HepG2 (cell line): Measurements from ENCODE around the gene CCND2. TPM values are rescaled to one million over a fixed set of nuclear protein-coding genes. Genes with fewer than 3 reads are reported as not detected.

Experiments
- ATAC-seq: fragments of 200-7000 bp; cut with Tn5 transposase; 3 replicates; pipeline ENCODE4 v1.9.1; 2020; ENCODE audit warnings: mild to moderate bottlenecking, moderate library complexity
- BruUV-seq: library from RNA; stranded (reverse); fragments of 400-500 nt; replicated peaks from 2 replicates; lab custom pipeline; 2021; lab: Mats Ljungman, UMichigan
- CTCF ChIA-PET: fragments of 300-600 bp; formaldehyde crosslinking; extraction: SDS; loops from one replicate; lab custom pipeline; 2021; ENCODE audit warnings: low total read pairs, inconsistent platforms, low intra/inter-chr PET ratio; lab: Yijun Ruan, JAX
- POLR2A ChIA-PET: fragments of 350-600 bp; sonication (Branson Sonifier 250); formaldehyde crosslinking; loops from one replicate; lab custom pipeline; 2020; ENCODE audit warnings: antibody characterized with exemption, inconsistent platforms; lab: Yijun Ruan, JAX
- DNase-seq: peaks from one replicate; pipeline ENCODE4 v3.0.0-alpha.2; 2015; ENCODE audit warnings: low spot score
- FAIRE-seq: peaks from 3 replicates; lab custom pipeline; 2011; peaks lifted over from hg19 to GRCh38; lab: Jason Lieb, UNC
- H2AFZ ChIP-seq: one replicate; pipeline ENCODE4 v1.6.1; 2011; ENCODE audit warnings: low read length, inconsistent platforms
- H3K27ac ChIP-seq: fragments of 300-600 bp; 3 replicates; pipeline ENCODE4 v1.8.0; 2011; ENCODE audit warnings: mixed run types, mild to moderate bottlenecking, mixed read lengths, low read length, inconsistent platforms; ENCODE audit not compliant: insufficient read depth; ENCODE audit errors: extremely low read length
- H3K27me3 ChIP-seq, 2 experiments: fragments of 200-600 bp in 1 of 2; 2 replicates in 1 of 2; 3 replicates in 1 of 2; pipeline versions ENCODE4 v1.6.0 to v1.8.0; 2011; ENCODE audit warnings: low read length in 2 of 2, mild to moderate bottlenecking in 2 of 2, moderate library complexity in 2 of 2, inconsistent platforms in 1 of 2; ENCODE audit not compliant: insufficient read depth in 2 of 2, control insufficient read depth in 1 of 2
- H3K36me3 ChIP-seq, 2 experiments: fragments of 200-600 bp in 1 of 2; replicated peaks in 1 of 2; 2 replicates in 1 of 2; 3 replicates in 1 of 2; pipeline versions ENCODE4 v1.5.1 to v1.8.0; 2011; ENCODE audit warnings: low read length in 2 of 2, inconsistent platforms in 1 of 2; ENCODE audit not compliant: insufficient read depth in 2 of 2, control insufficient read depth in 1 of 2
- H3K4me1 ChIP-seq: 2 replicates; pipeline ENCODE4 v1.5.1; 2012; ENCODE audit warnings: low read length, inconsistent platforms; ENCODE audit not compliant: insufficient read depth
- H3K4me2 ChIP-seq: 2 replicates; pipeline ENCODE4 v1.6.0; 2011; ENCODE audit warnings: low read depth, low read length, inconsistent platforms
- H3K4me3 ChIP-seq, 3 experiments: fragments of 200-600 bp in 1 of 3; sonication (generic), shearing (Covaris generic) in 1 of 3; replicated peaks in 1 of 3; 2 replicates each; pipeline ENCODE4 v1.5.1; 2011 to 2016; ENCODE audit warnings: low read length in 3 of 3, inconsistent platforms in 2 of 3, low read depth in 2 of 3, mild to moderate bottlenecking in 2 of 3, control low read depth in 1 of 3, mixed read lengths in 1 of 3; ENCODE audit not compliant: insufficient read depth in 1 of 3
- H3K79me2 ChIP-seq: one replicate; pipeline ENCODE4 v1.6.1; 2011; ENCODE audit warnings: low read length, inconsistent platforms; ENCODE audit not compliant: insufficient read depth
- H3K9ac ChIP-seq: 2 replicates; pipeline ENCODE4 v1.6.0; 2011; ENCODE audit warnings: mild to moderate bottlenecking, low read depth, low read length, inconsistent platforms; ENCODE audit not compliant: insufficient read depth
- H3K9me3 ChIP-seq: 2 replicates; pipeline ENCODE4 v1.5.1; 2012; ENCODE audit warnings: mild to moderate bottlenecking, low read length
- H4K20me1 ChIP-seq: 2 replicates; pipeline ENCODE4 v1.6.0; 2011; ENCODE audit warnings: inconsistent platforms, mild to moderate bottlenecking, low read length, moderate library complexity; ENCODE audit not compliant: insufficient read depth
- FOXA1 ChIP-seq, 2 experiments: fragments of 450-650 bp in 1 of 2; sonication (generic) in 1 of 2; formaldehyde crosslinking in 1 of 2; IDR thresholded peaks; 2 replicates each; pipeline versions ENCODE4 v1.4.0 to v1.6.1; 2016 to 2020; ENCODE audit warnings: missing genetic modification reagents in 1 of 2
- FOXO1 ChIP-seq: sonication (generic); formaldehyde crosslinking; IDR thresholded peaks from 2 replicates; pipeline ENCODE4 v1.4.0; 2020; ENCODE audit warnings: missing genetic modification reagents
- GATAD2A ChIP-seq: IDR thresholded peaks from 2 replicates; pipeline ENCODE4 v1.6.1; 2016
- HNRNPUL1 ChIP-seq: fragments of 200-400 bp; formaldehyde crosslinking; IDR thresholded peaks from 2 replicates; pipeline ENCODE4 v1.6.1; 2017; ENCODE audit warnings: low read depth, mild to moderate bottlenecking, low read length, moderate library complexity
- MED13 ChIP-seq: sonication (generic); formaldehyde crosslinking; IDR thresholded peaks from 2 replicates; pipeline ENCODE4 v1.5.0; 2020; ENCODE audit warnings: missing genetic modification reagents
- NCOA1 ChIP-seq: sonication (generic); formaldehyde crosslinking; IDR thresholded peaks from 2 replicates; pipeline ENCODE4 v1.9.0; 2021; ENCODE audit warnings: missing genetic modification reagents
- NFE2 ChIP-seq: sonication (generic); formaldehyde crosslinking; IDR thresholded peaks from 2 replicates; pipeline ENCODE4 v1.4.0; 2020; ENCODE audit warnings: missing genetic modification reagents
- SIX1 ChIP-seq: sonication (generic); formaldehyde crosslinking; IDR thresholded peaks from 2 replicates; pipeline ENCODE4 v1.4.0; 2020; ENCODE audit warnings: missing genetic modification reagents, borderline replicate concordance
- TCF12 ChIP-seq, 2 experiments: fragments of 450-650 bp in 1 of 2; sonication (generic) in 1 of 2; formaldehyde crosslinking in 1 of 2; IDR thresholded peaks; 2 replicates each; pipeline versions ENCODE4 v1.6.1 to v1.8.0; 2017 to 2022; ENCODE audit warnings: antibody characterized with exemption in 1 of 2, mild to moderate bottlenecking in 1 of 2, missing genetic modification reagents in 1 of 2, moderate library complexity in 1 of 2
- ZFP90 ChIP-seq: sonication (generic); formaldehyde crosslinking; IDR thresholded peaks from 2 replicates; pipeline ENCODE4 v1.8.0; 2022; ENCODE audit warnings: missing genetic modification reagents, mild to moderate bottlenecking, inconsistent platforms, borderline replicate concordance
- ZNF382 ChIP-seq: sonication (generic); formaldehyde crosslinking; IDR thresholded peaks from 2 replicates; pipeline ENCODE4 v1.5.0; 2020; ENCODE audit warnings: missing genetic modification reagents, mild to moderate bottlenecking, borderline replicate concordance
- ZNF598 ChIP-seq: sonication (generic); formaldehyde crosslinking; IDR thresholded peaks from 2 replicates; pipeline ENCODE4 v1.5.1; 2020; ENCODE audit warnings: mild to moderate bottlenecking, missing genetic modification reagents, borderline replicate concordance
- WGBS: methylation state at CpG from one replicate; pipeline ENCODE4 v1.1.6; 2017; ENCODE audit warnings: low lambda C conversion rate; 5-methylcytosine and 5-hydroxymethylcytosine counted together
- in situ Hi-C: cut with HindIII; loops from 2 replicates; pipeline ENCODE4 v1.10.0; 2017; ENCODE audit warnings: low pct_unique_long_range_greater_than_20kb; ENCODE audit not compliant: extremely low pct_ligation_motif_present
- intact Hi-C: fragments of 100-400 bp; cut with micrococcal nuclease; formaldehyde crosslinking; loops from one replicate; pipeline ENCODE4 v1.10.0; 2022; ENCODE audit not compliant: unreplicated experiment
- polyA plus RNA-seq, 8 experiments: library from polyadenylated mRNA; depleted of rRNA in 3 of 8; stranded (reverse) in 7 of 8; unstranded in 1 of 8; fragments of >200 nt; fragmentation: Illumina TruSeq in 4 of 8; extraction: Trizol in 4 of 8; gene quantifications; 2 replicates each; pipeline versions ENCODE4 v1.2.1 to v1.2.3, GENCODE V29; 2011 to 2016; ENCODE audit warnings: low read depth in 4 of 8, missing spikeins in 1 of 8, mixed read lengths in 1 of 8; ENCODE audit not compliant: insufficient read depth in 1 of 8
- total RNA-seq, 5 experiments: library from RNA; depleted of rRNA; stranded (reverse); fragments of >200 nt; fragmentation: Illumina TruSeq; extraction: Trizol; gene quantifications; 2 replicates each; pipeline ENCODE4 v1.2.3, GENCODE V29; 2016; ENCODE audit warnings: low read depth in 1 of 5
- TF ChIP-seq, protein P1 (sequence below): sonication (generic); formaldehyde crosslinking; IDR thresholded peaks from 2 replicates; pipeline ENCODE4 v1.4.0; 2020; ENCODE audit warnings: missing genetic modification reagents
- TF ChIP-seq, protein P2 (sequence below): IDR thresholded peaks from 2 replicates; pipeline ENCODE4 v1.6.1; 2016
- TF ChIP-seq, protein P3 (sequence below): sonication (generic); formaldehyde crosslinking; IDR thresholded peaks from 2 replicates; pipeline ENCODE4 v1.5.1; 2020; ENCODE audit warnings: mild to moderate bottlenecking, moderate library complexity, missing genetic modification reagents

CCND2 gene
- total and polyA plus RNA-seq, 2 of the 13 experiments (the other 11 are each of a cell fraction or from before 2014, with no cell fraction given), result 0.61 to 1.4 TPM

DNA sequence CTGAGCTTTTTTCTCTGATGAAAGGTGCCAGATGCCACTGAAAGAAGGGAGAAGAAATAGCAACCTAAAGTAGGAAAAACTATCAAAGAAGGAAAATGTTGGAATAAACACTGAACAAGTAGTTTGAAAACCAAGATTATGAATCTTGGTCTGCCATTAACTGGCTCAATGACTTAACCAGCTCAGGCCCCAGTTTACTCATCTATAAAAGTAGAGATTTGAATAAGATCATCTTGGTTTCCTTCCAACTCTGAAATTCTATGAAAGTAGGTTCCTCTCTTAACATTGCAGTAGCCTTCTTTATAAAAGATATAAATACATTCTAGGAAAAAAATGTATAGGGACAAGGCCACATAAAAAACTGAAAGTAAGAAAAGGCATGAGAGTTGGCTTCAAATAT lies 16.1 kb upstream of the CCND2 start:
- no peaks in the 10 kb centered on the region for H3K36me3 ChIP-seq
- H3K4me1 ChIP-seq, result no peaks in the 10 kb centered on the region
- no peaks in the 10 kb centered on the region for H3K9me3 ChIP-seq
- no peaks in the 10 kb centered on the region for H3K79me2 ChIP-seq
- ChIA-PET POLR2A (no interaction called here), CTCF (no interaction called here)
- H3K4me3 ChIP-seq, result no peak overlapping the region
- DNase-seq (no peak), ATAC-seq (no peak), FAIRE-seq (no peak)
- H4K20me1 ChIP-seq, result no peaks in the 10 kb centered on the region
- peaks cover 5 to 22% of the 10 kb centered on the region in 2 experiments; a peak in 3 of 5 replicates for H3K27me3 ChIP-seq
- intact Hi-C loops, result no loop called here
- in situ Hi-C loops, result no loop called here
- H3K9ac ChIP-seq, result no peak overlapping the region
- H3K27ac ChIP-seq, result no peak overlapping the region
- TF ChIP-seq, protein P1, sequence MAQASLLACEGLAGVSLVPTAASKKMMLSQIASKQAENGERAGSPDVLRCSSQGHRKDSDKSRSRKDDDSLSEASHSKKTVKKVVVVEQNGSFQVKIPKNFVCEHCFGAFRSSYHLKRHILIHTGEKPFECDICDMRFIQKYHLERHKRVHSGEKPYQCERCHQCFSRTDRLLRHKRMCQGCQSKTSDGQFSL (CRISPR knock-in tag), result no peak
- TF ChIP-seq ZNF382 (CRISPR knock-in tag), result no peak
- no peak for TF ChIP-seq NCOA1 (CRISPR knock-in tag)
- TF ChIP-seq HNRNPUL1, result no peak
- H2AFZ ChIP-seq, result no peak overlapping the region
- BruUV-seq, result no TSS peak
- H3K4me2 ChIP-seq, result no peak overlapping the region

- Histone ChIP-seq H3K4me1 (no peaks in the 10 kb centered on the region), H3K27ac (no peak overlapping the region), H2AFZ (no peak overlapping the region), H3K9ac (no peak overlapping the region), H3K36me3 (no peaks in the 10 kb centered on the region), H3K4me2 (no peak overlapping the region), H4K20me1 (no peaks in the 10 kb centered on the region), H3K4me3 (no peak overlapping the region), H3K79me2 (no peaks in the 10 kb centered on the region), H3K27me3 (peaks cover 0 to 18% of the 10 kb centered on the region in 2 experiments; a peak in 1 of 5 replicates), H3K9me3 (no peaks in the 10 kb centered on the region)
- FAIRE-seq, result no peak
- in situ Hi-C loops (no loop called here), intact Hi-C loops (no loop called here)
- ChIA-PET CTCF (no interaction called here), POLR2A (no interaction called here)
- ATAC-seq, result no peak
- WGBS, result 0% methylated on average over 1 of the region's 1 CpG
- BruUV-seq, result no TSS peak
- no peak for DNase-seq
- TF ChIP-seq ZFP90 (CRISPR knock-in tag) (no peak), TCF12 (IDR thresholded peaks at IDR 0.05) (no peak), TCF12 (CRISPR knock-in tag; IDR thresholded peaks at IDR 0.05) (no peak), NFE2 (no peak), SIX1 (no peak), MED13 (CRISPR knock-in tag) (no peak), ZNF598 (CRISPR knock-in tag) (no peak), FOXA1 (IDR thresholded peaks at IDR 0.05) (no peak), FOXA1 (CRISPR knock-in tag; IDR thresholded peaks at IDR 0.05) (no peak), GATAD2A (CRISPR knock-in tag) (no peak), FOXO1 (CRISPR knock-in tag) (no peak)
- TF ChIP-seq, protein P2, sequence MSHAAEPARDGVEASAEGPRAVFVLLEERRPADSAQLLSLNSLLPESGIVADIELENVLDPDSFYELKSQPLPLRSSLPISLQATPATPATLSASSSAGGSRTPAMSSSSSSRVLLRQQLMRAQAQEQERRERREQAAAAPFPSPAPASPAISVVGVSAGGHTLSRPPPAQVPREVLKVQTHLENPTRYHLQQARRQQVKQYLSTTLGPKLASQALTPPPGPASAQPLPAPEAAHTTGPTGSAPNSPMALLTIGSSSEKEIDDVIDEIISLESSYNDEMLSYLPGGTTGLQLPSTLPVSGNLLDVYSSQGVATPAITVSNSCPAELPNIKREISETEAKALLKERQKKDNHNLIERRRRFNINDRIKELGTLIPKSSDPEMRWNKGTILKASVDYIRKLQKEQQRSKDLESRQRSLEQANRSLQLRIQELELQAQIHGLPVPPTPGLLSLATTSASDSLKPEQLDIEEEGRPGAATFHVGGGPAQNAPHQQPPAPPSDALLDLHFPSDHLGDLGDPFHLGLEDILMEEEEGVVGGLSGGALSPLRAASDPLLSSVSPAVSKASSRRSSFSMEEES (CRISPR knock-in tag), result no peak
- TF ChIP-seq, protein P3, sequence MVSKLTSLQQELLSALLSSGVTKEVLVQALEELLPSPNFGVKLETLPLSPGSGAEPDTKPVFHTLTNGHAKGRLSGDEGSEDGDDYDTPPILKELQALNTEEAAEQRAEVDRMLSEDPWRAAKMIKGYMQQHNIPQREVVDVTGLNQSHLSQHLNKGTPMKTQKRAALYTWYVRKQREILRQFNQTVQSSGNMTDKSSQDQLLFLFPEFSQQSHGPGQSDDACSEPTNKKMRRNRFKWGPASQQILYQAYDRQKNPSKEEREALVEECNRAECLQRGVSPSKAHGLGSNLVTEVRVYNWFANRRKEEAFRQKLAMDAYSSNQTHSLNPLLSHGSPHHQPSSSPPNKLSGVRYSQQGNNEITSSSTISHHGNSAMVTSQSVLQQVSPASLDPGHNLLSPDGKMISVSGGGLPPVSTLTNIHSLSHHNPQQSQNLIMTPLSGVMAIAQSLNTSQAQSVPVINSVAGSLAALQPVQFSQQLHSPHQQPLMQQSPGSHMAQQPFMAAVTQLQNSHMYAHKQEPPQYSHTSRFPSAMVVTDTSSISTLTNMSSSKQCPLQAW (CRISPR knock-in tag), result no peak
Observed at GRCh38 chr12:4259099-4259498, 14.5 kb upstream of the CCND2 start.
